Suprapubic skin (tissue), 3 donors: ENCODE data around the gene S100A12.

ENCODE experiments used
- EP300 ChIP-seq: sonication (generic); formaldehyde crosslinking; IDR thresholded peaks from one replicate; pipeline ENCODE4 v1.6.1; 2017; ENCODE audit warnings: antibody characterized with exemption
- POLR2A ChIP-seq, 2 donors: fragments of 450-650 bp; IDR thresholded peaks; one replicate each; pipeline ENCODE4 v1.6.1; 2017; ENCODE audit warnings: antibody characterized with exemption in 2 of 2, mild to moderate bottlenecking in 2 of 2, moderate library complexity in 2 of 2
- TF ChIP-seq, protein P1 (sequence below), 2 donors: fragments of 200-600 bp in 1 of 2; fragments of 450-650 bp in 1 of 2; sonication (generic) in 1 of 2; IDR thresholded peaks; one replicate each; pipeline ENCODE4 v1.5.1; 2016 to 2019; ENCODE audit warnings: antibody characterized with exemption in 2 of 2, mild to moderate bottlenecking in 1 of 2, moderate library complexity in 1 of 2

- TF ChIP-seq, protein P1, sequence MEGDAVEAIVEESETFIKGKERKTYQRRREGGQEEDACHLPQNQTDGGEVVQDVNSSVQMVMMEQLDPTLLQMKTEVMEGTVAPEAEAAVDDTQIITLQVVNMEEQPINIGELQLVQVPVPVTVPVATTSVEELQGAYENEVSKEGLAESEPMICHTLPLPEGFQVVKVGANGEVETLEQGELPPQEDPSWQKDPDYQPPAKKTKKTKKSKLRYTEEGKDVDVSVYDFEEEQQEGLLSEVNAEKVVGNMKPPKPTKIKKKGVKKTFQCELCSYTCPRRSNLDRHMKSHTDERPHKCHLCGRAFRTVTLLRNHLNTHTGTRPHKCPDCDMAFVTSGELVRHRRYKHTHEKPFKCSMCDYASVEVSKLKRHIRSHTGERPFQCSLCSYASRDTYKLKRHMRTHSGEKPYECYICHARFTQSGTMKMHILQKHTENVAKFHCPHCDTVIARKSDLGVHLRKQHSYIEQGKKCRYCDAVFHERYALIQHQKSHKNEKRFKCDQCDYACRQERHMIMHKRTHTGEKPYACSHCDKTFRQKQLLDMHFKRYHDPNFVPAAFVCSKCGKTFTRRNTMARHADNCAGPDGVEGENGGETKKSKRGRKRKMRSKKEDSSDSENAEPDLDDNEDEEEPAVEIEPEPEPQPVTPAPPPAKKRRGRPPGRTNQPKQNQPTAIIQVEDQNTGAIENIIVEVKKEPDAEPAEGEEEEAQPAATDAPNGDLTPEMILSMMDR (IDR thresholded peaks at IDR 0.05) = peak; percentile 34 to 62
- TF ChIP-seq POLR2A (IDR thresholded peaks at IDR 0.05) (no peak), EP300 (no peak)
Measured at GRCh38 chr1:153355445-153356071, 19.9 kb downstream of the S100A12 start.
